ENCODE data around the gene BCL7C.

BCL7C gene

GRCh38 chr16:30930160-30930571, 36.3 kb upstream of the BCL7C start:
- no peak for DNase-seq (ENCODE audit: low read depth)
- TF ChIP-seq CTCF (conservative IDR thresholded peaks at IDR 0.05; ENCODE audit: low read length) = no peak
- H3K4me3 ChIP-seq (ENCODE audit: low read length) = no peak overlapping the region

DNA sequence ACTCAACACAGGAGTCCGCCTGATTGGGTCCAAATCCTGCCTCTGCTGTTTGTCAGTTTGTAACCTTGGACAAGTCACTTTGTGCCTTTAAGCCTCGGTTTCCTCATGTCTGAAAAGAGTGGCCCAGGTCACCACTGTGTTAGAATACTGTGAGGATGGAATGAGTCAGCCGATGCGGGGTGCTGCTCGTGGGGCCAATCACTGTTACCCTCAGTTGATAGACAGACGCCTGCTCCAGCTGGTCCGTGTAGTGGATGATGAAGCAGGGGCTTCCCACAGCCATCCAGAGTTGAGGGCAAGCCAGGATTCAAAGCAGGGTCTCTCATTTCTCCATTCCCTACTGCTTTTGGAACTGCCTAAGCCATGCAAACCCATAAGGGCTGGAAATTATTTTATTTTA, 35.3 kb upstream of the BCL7C start:
- no peak overlapping the region for H3K4me3 ChIP-seq (ENCODE audit: low read length)
- no peak for DNase-seq (ENCODE audit: low read depth)
- no peak for TF ChIP-seq CTCF (conservative IDR thresholded peaks at IDR 0.05; ENCODE audit: low read length)

- H3K4me3 ChIP-seq (ENCODE audit: low read length) = no peak overlapping the region
- no peak for DNase-seq (ENCODE audit: low read depth)
- no peak for TF ChIP-seq CTCF (conservative IDR thresholded peaks at IDR 0.05; ENCODE audit: low read length)
These were observed 34.5 kb upstream of the BCL7C start for GRCh38 chr16:30928390-30928789.

GRCh38 chr16:30927789-30928378, 34.0 kb upstream of the BCL7C start:
- H3K4me3 ChIP-seq (ENCODE audit: low read length) = no peak overlapping the region
- no peak for TF ChIP-seq CTCF (conservative IDR thresholded peaks at IDR 0.05; ENCODE audit: low read length)
- DNase-seq (ENCODE audit: low read depth) = peak; percentile 22

GRCh38 chr16:30926937-30927788, 33.3 kb upstream of the BCL7C start:
- TF ChIP-seq CTCF (conservative IDR thresholded peaks at IDR 0.05; ENCODE audit: low read length) = no peak
- no peak overlapping the region for H3K4me3 ChIP-seq (ENCODE audit: low read length)

DNA sequence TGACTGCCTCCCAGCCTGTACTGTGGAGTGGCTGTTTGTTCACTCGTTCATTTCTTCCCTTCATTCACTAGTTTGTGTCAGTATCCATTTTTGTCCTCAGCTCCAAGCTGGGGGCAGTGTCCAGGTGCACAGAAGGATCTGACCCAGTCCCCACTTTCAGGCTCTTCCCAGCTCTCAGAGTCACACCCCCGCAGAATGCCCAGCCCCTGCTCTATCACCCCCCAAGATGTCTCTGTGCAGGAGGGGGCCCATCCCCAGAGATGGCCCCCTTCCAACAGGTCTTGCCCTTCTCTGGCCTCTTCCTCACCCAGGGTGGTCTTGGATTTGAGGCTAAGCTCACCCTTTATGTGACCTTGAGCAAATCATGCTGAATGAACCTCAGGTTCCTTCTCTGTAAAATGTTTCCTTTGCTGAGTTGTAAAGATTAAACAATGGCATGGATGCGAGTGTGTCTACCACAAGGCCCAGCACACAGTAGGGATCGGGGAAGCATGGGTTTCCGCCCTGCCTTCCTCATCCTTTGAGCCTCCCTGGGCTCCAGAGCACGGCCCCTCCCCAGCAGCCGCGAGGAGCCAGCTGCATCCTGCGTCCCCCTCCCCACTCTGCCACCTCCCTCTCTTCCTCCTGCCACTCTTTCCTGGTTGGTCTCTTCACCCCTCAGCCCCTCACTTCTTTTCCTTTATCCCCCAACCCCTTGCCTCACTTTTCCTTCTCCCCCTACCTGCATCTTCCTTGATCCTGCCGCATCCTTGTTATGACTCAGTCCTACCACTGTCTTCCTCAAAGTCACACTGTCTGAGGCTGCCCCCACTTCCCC, 32.3 kb upstream of the BCL7C start:
- no peak for DNase-seq (ENCODE audit: low read depth)
- no peak overlapping the region for H3K4me3 ChIP-seq (ENCODE audit: low read length)
- TF ChIP-seq CTCF (conservative IDR thresholded peaks at IDR 0.05; ENCODE audit: low read length) = no peak

More at GRCh38 chr16:30926937-30927788, 33.3 kb upstream of the BCL7C start:
- DNase-seq (ENCODE audit: low read depth) = no peak
